D721Med (cell line): Measurements from ENCODE around the gene TRPV3.

Experiments
- DNase-seq: peaks from one replicate; pipeline ENCODE4 v3.0.0; 2011; ENCODE audit warnings: low spot score; ENCODE audit not compliant: insufficient read length
- FAIRE-seq: peaks from 2 replicates; lab custom pipeline; 2011; peaks lifted over from hg19 to GRCh38; lab: Jason Lieb, UNC
- CTCF ChIP-seq: IDR thresholded peaks from 2 replicates; pipeline ENCODE4 v1.5.1; 2012; ENCODE audit warnings: mild to moderate bottlenecking, control low read depth; ENCODE audit not compliant: insufficient read depth; ENCODE audit errors: missing control alignments

Gene TRPV3

GRCh38 chr17:3553419-3554401, 3.9 kb downstream of the TRPV3 start:
- no peak for TF ChIP-seq CTCF
- FAIRE-seq (no peak), DNase-seq (no peak)

GRCh38 chr17:3552916-3553315, 4.7 kb downstream of the TRPV3 start:
- DNase-seq (no peak), FAIRE-seq (no peak)
- no peak for TF ChIP-seq CTCF

- no peak for DNase-seq
- FAIRE-seq, result no peak
- TF ChIP-seq CTCF, result no peak
Measured at GRCh38 chr17:3551189-3551588, 6.4 kb downstream of the TRPV3 start.

- no peak for FAIRE-seq
- no peak for TF ChIP-seq CTCF
- no peak for DNase-seq
Measured at GRCh38 chr17:3549610-3550162, 7.9 kb downstream of the TRPV3 start.

GRCh38 chr17:3547628-3548027, 10.0 kb downstream of the TRPV3 start:
- TF ChIP-seq CTCF, result no peak
- no peak for FAIRE-seq
- no peak for DNase-seq

- no peak for DNase-seq
- TF ChIP-seq CTCF, result no peak
- FAIRE-seq, result no peak
Measured at GRCh38 chr17:3546997-3547396, 10.6 kb downstream of the TRPV3 start.

GRCh38 chr17:3546521-3546920, 11.1 kb downstream of the TRPV3 start:
- DNase-seq, result no peak
- FAIRE-seq, result no peak
- TF ChIP-seq CTCF, result no peak
